ENCODE data around the gene CNN2.
A peak's percentile ranks its signal among the peaks of the same experiment; 100 is the strongest.

Gene CNN2

DNA sequence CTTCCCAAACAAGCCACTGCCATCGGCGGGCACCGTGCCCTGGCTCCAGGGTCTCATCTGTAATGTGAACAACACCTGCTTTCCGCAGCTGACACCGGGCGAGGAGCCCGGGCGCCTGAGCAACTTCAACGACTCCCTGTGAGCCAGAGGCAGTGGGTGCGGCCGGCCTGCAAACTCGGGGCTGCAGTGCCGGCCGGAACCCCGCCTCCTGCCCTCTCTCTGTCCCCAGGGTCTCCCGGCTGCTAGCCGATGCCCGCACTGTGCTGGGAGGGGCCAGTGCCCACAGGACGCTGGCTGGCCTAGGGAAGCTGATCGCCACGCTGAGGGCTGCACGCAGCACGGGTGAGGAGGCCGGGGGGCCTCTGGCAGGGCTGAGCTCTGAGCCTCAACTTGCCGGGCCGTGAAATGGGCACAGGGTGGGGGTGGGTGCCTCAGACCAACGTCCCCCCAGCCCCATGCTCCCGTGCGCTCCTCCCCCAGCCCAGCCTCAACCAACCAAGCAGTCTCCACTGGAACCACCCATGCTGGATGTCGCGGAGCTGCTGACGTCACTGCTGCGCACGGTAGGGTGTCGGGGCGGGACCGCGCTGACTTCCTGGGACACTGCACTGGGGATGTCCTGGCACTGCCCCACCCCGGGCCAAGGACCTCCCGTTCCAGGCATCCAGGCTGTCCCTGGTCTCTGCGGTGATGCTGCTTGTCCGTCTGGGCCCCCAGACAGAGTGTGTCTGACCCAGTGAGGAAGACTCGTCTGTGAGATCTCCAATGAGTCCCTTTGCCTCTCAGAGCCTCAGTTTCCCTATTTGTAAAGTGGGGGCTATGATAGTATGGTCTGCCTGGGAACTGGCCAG lies 15.7 kb downstream of the CNN2 start:
- Histone ChIP-seq H3K4me1 (ENCODE audit: insufficient read depth, poor library complexity, severe bottlenecking) (no peaks in the 10 kb centered on the region), H3K4me3 (ENCODE audit: severe bottlenecking) (no peak overlapping the region), H3K27ac (ENCODE audit: poor library complexity, severe bottlenecking) (no peak overlapping the region), H3K36me3 (ENCODE audit: low read depth) (peaks cover 25% of the 10 kb centered on the region), H3K27me3 (ENCODE audit: insufficient read depth, poor library complexity, severe bottlenecking) (no peaks in the 10 kb centered on the region), H3K9me3 (ENCODE audit: severe bottlenecking) (no peaks in the 10 kb centered on the region)
- TF ChIP-seq CTCF (IDR thresholded peaks at IDR 0.05; ENCODE audit: poor library complexity, severe bottlenecking), result no peak
- DNase-seq (ENCODE audit: low spot score) (peak; percentile 45), ATAC-seq (ENCODE audit: low read depth) (no peak)

- no peak for TF ChIP-seq CTCF (IDR thresholded peaks at IDR 0.05; ENCODE audit: poor library complexity, severe bottlenecking)
- no peak overlapping the region for H3K27ac ChIP-seq (ENCODE audit: poor library complexity, severe bottlenecking)
- no peaks in the 10 kb centered on the region for H3K27me3 ChIP-seq (ENCODE audit: insufficient read depth, poor library complexity, severe bottlenecking)
- ATAC-seq (ENCODE audit: low read depth), result no peak
- H3K4me3 ChIP-seq (ENCODE audit: severe bottlenecking), result no peak overlapping the region
- no peaks in the 10 kb centered on the region for H3K4me1 ChIP-seq (ENCODE audit: insufficient read depth, poor library complexity, severe bottlenecking)
- no peaks in the 10 kb centered on the region for H3K9me3 ChIP-seq (ENCODE audit: severe bottlenecking)
- DNase-seq (ENCODE audit: low spot score), result no peak
- H3K36me3 ChIP-seq (ENCODE audit: low read depth), result peaks cover 17% of the 10 kb centered on the region
Measured at GRCh38 chr19:1042689-1043511, 16.5 kb downstream of the CNN2 start.

- DNase-seq (ENCODE audit: low spot score), result peak; percentile 83
Measured at GRCh38 chr19:1045247-1045603, 18.8 kb downstream of the CNN2 start.

DNA sequence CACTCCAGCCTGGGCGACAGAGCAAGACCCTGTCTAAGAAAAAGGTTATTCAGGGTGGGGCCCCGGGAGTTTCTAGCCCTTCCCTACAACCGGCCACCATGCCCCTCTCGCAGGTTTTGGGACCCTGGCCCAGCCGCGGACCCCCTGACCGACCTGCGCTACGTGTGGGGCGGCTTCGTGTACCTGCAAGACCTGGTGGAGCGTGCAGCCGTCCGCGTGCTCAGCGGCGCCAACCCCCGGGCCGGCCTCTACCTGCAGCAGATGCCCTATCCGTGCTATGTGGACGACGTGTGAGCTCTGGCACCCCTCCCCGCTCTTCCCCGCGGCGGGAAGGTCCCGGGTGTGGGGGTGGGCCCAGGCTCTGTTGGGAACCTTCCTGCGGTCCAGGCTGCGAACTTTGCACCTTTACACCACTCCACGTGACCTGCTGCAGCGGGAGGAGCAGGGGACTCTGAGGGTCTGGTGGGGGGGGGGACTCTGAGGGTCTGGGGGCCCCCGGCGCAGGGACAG lies 19.8 kb downstream of the CNN2 start:
- H3K36me3 ChIP-seq (ENCODE audit: low read depth), result peaks cover 6% of the 10 kb centered on the region; the same call in 1 of the 2 replicates
- H3K4me1 ChIP-seq (ENCODE audit: insufficient read depth, poor library complexity, severe bottlenecking), result no peaks in the 10 kb centered on the region
- ATAC-seq (ENCODE audit: low read depth) (no peak), DNase-seq (ENCODE audit: low spot score) (no peak)
- H3K4me3 ChIP-seq (ENCODE audit: severe bottlenecking), result no peak overlapping the region
- TF ChIP-seq CTCF (IDR thresholded peaks at IDR 0.05; ENCODE audit: poor library complexity, severe bottlenecking), result no peak
- no peak overlapping the region for H3K27ac ChIP-seq (ENCODE audit: poor library complexity, severe bottlenecking)
- H3K27me3 ChIP-seq (ENCODE audit: insufficient read depth, poor library complexity, severe bottlenecking), result no peaks in the 10 kb centered on the region
- no peaks in the 10 kb centered on the region for H3K9me3 ChIP-seq (ENCODE audit: severe bottlenecking)

More at GRCh38 chr19:1045247-1045603, 18.8 kb downstream of the CNN2 start:
- ATAC-seq (ENCODE audit: low read depth), result peak; percentile 48
- Histone ChIP-seq H3K4me1 (ENCODE audit: insufficient read depth, poor library complexity, severe bottlenecking) (no peaks in the 10 kb centered on the region), H3K9me3 (ENCODE audit: severe bottlenecking) (no peaks in the 10 kb centered on the region), H3K4me3 (ENCODE audit: severe bottlenecking) (no peak overlapping the region), H3K36me3 (ENCODE audit: low read depth) (peaks cover 6% of the 10 kb centered on the region; the same call in 1 of the 2 replicates), H3K27ac (ENCODE audit: poor library complexity, severe bottlenecking) (no peak overlapping the region), H3K27me3 (ENCODE audit: insufficient read depth, poor library complexity, severe bottlenecking) (no peaks in the 10 kb centered on the region)
- TF ChIP-seq CTCF (IDR thresholded peaks at IDR 0.05; ENCODE audit: poor library complexity, severe bottlenecking), result no peak

Data from RWPE2 (cell line).